GM18511 (cell line): ENCODE results near the gene LIG3.
"Not testable (repeated sequence)": the region's sequence is repeated elsewhere in the genome, so short reads cannot be mapped to it uniquely, and the experiment has no call there.

Experiments used
- ATAC-seq: cut with Tn5 transposase; IDR thresholded peaks from one replicate; pipeline ENCODE4 v1.9.1; 2021; ENCODE audit warnings: mild to moderate bottlenecking, moderate library complexity; ENCODE audit not compliant: unreplicated experiment

The LIG3 gene

DNA sequence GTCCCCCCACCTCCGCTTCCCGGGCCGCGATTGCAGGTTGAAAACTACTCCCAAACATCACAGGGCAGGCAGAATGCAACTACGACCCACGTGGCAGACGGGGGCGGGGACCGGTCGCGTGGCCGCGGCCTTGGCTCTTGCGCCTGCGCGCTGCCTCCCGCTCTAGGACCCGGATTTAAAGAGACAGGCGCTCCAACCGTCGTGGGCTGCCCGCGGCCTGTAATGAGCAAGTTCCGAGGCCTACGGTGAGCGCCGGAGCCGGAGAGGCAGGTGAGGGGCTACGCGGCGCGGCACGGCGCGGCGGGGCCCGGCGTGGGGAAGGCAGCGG, at the start of gene LIG3:
Gene LIG3, plus strand, starts transcription at position 160 of the 328 bp plus-strand sequence. CDS start 2,494 bp downstream, outside the sequence.
- peak; percentile 86 for ATAC-seq

DNA sequence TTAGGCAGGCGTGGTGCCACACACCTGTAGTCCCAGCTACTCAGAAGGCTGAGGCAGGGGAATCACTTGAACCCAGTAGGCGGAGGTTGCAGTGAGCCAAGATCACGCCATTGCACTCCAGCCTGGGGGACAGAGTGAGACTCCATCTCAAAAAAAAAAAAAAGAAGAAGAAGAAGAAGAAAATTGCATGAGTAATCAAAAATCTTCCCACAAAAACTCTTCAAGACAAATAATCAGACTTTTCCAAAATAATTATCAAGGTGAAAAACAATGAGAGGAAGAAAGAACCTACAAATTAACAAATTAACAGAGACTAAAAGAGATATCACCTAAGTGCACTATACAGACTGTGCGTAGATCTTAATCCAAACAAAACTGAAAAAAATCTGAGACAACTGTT, 29.5 kb upstream of the LIG3 start:
- not testable (repeated sequence) for ATAC-seq

DNA sequence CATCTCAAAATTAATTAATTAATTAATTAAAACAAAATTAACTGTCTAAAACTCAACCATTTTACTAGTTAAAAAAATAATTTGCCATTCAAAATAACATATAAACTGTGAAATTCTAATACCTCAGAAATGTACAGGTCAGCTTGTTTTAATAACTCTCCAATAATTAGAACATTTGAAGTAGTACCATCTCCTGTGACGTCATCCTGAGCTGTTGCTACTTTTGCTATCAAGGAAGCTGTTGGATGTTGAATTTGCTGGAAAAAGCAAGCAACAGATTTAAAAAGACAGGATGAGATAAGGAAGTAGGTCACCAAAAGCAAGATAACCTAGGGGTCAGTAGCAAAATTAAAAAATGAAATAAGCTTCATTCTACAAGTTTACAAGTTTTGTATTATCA, 21.9 kb upstream of the LIG3 start:
- no peak for ATAC-seq

DNA sequence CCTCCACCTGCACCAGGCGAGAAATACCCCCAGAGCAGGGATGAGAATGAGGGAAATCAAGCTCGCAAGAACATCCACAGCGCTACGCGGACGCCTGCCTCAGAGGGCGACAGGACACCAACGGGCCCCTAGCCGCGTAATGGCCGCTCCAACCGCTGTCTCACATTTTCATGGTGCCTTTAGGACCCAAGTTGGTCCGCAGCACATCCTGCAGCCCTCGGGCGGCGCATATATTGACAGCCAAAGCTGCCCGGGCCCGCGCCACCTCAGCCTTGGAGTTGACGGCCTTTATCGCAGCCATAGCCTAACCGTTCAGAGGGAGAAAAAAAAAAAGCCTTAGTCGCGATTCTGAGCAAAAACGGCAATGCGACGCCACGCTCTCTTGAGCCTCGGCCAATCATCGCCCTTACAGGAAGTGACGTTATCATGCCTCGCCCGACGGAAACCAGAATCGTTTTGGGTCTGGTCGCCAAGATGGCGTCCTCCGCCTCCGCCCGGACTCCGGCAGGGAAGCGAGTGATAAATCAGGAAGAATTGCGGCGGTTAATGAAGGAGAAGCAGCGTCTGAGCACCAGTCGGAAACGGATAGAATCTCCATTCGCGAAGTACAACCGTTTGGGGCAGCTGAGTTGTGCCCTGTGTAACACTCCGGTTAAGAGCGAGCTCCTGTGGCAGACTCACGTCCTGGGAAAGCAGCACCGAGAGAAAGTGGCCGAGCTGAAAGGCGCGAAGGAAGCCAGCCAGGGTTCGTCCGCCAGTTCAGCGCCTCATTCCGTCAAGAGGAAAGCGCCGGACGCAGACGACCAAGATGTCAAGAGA, 19.0 kb upstream of the LIG3 start, which contains the start of the genes CCT6B and ZNF830:
Gene CCT6B, minus strand, starts transcription at position 368 of the 819 bp plus-strand sequence. Its CDS starts 67 bp downstream, at position 301.
Gene ZNF830, plus strand, starts transcription at position 448 of the 819 bp plus-strand sequence. Its CDS starts 27 bp downstream, at position 475.
- peak; percentile 92 for ATAC-seq

DNA sequence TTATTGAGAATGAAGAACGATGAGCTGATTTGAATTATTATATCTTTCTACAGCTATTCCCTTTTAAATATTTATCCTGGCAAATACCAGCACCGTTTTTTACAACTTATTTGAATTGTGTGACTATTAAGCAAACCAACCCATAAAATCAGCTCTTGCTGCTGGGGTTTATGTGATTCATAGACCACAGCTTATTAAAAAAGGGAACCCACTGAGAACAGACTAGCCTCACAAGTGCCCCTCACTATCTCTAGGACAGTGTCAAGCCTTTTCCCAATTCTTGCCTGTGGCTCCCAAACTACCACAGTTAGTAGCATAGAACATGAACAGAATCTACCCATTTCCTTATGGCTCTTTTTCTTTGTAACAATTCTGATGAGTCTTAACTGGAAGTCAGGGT, 6.1 kb upstream of the LIG3 start:
- no peak for ATAC-seq

DNA sequence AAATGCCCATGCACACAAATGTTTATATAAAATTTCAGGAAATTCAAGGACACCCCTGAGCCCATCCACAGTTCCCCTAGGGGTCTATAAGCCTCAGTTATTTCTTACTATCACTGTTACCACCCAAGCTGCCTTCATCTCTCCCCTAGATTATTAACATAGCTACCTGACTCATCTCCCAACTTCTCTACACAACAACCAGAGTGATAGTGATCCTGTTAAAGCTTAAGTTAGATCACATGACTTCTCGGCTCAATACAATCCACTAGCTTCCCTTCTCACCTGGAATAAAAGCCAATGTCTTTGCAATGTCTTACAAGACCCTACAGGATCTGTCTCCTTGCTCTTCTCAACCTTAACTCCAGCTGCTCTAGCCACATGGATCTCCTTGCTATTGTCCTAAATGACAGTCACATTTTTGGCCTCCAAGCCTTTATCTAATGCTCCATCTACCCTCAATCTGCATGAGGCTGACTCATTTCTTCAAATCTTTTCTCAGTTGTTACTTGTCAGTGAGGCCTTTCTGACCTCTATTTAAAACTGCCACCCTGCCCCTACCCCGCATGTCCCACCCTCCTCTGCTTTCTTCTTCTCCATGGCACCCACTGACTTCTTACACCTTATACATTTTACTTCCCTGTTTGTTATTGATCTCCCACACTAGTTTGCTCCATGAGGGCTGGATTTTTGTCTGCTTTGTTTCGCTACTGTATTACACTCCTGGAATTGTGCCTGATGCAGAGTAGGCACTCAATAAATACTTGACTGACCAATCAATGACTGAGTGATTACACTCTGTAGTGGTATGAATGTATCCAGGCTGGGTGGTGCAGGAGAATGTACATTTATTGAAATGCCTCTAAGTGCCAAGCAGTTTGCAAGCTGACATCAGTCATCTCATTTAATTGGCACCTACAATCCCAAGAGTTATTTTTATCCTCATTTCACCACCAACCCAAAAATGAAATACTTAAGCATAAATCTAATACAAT, 5.2 kb upstream of the LIG3 start:
- ATAC-seq = no peak

DNA sequence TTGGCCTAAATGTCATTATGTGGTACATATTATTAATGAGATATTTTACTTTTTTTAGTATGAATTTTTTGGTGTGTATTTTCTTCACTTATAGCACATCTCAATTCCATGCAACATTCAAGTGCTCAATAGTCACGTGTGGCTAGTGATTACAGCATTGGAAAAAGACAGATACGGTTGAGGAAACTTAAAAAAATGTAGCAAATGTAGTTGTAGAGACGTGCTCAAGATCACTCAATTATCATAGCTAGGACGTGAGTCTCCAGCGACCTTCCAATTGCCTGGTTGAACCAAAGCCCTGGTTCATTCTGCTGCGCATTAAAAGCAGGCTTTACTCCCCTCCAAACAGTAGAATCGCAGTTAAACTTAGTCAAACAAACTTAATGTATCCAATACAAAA, 1.2 kb upstream of the LIG3 start:
- ATAC-seq = no peak

DNA sequence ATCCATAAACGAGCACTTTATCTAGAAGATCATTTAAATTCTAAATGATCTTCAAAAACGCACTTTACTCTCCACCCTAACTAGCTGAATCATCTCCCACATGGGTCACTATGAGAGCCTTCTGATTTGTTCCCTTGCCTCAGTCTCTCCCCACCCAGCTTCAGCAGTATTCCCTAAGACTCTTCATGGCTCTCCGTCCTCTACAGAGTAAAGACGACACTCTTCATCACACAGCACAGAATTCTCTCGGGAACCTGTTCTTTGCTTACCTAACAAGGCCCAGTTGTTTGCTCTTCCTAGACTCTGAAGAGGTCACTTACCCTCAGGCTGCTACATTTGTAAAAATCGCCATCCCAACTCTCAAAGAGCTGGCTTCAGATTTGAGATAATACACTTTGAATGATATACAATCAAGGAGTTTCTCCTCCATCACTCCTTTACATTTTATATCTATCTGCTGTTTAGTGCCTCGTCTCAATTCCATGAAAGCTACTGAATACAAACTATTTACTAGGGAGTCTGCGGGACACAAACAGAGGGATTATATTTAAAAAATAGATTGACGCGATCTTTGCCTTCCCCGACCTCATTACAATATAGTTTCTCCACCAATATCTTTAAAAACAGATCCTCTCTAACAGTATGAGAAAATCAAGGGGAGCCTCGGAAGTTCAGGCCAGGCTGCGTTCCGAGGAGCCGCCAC, 511 bp upstream of the LIG3 start:
- ATAC-seq = no peak

DNA sequence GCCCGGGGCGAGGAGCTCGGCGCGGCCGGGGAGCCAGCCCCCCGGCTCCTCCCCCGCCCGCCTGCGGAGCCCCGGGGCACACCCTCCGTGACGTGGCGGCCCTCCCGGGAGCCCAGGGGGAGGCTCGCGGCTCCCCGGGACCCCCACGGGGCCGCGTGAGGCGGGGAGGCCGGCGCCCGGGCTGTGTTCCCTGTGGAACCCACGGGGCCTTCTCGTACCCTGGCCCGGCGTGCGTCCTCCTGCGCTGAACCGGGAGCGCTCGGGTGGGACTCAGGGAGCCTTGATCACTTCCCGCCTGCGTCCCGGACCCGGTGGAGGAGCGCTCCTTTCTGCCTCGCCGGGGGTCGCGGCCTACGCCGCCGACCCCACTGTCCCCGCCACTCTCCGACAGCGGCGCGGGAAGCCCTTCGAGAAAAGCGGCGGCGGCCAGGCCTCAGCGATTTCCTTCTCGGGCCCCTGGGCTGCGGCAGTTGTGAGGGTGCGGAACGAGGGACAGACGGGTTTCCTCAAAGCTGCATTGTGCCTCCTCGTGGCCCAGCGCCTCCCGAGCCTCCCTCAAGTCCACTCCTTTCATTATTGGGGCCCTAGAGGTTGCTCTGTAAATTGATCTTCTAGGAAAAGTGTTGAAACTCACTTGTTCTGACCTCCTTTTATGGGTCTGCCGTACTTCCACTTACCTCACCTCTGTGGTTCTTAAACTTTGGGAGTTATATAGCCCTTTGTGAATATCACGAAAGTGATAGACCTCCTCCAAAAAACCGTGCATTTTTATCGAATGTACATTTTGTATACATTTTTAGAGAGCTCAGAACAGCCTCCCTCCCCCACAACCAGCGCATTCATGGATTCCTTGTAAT, 597 bp downstream of the LIG3 start:
- ATAC-seq = peak; percentile 87

DNA sequence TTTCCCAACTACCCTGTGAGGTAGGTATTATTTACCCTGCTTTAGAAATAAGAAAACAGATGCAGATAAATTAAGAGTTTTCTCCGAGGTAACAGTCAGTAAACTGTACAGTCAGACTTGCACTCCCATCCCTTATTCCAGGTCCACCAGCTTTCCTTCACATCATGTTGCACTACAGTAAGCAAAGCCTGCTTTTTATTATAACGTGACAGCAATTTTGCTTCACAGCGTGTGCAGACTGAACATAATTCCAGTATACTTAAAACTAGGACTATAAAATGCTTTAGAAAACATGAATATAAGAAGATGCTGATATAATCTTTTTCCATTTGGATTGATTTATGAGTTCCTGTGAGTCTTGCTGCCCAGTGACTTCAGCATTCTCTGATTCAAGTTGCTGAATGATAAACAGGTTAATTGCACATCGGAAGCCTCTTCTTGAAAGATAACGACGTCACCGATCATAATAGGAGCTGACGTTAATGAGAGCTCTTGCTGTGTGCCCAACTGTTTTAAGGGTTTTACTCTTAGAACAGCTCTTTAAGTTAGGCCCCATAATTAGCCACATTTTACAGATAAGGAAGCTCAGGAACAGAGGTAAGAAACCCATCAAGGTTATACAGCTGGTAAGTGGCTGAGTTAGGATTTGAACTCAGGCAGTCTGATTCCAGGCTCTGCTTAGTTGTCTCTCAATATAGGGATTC, 1.4 kb downstream of the LIG3 start:
- ATAC-seq = no peak

DNA sequence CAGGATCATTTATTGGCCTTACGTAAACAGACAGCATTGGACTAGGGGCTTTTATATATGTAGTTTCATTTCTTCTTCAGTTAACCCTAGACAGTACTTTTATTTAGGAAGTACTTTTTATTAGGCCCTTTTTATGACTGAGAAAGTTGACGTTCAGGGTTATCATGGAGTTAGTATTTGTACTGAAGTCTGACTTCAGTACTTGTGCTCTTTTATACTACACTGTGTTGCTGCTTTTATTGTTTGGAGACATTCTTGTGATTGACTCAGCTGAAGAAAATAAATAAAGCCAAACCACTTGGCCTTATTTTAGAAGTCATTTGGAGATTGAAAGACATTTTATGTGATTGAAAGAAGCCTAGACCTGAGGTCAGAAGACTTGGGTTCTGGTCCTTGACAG, 6.9 kb downstream of the LIG3 start:
- ATAC-seq = no peak

DNA sequence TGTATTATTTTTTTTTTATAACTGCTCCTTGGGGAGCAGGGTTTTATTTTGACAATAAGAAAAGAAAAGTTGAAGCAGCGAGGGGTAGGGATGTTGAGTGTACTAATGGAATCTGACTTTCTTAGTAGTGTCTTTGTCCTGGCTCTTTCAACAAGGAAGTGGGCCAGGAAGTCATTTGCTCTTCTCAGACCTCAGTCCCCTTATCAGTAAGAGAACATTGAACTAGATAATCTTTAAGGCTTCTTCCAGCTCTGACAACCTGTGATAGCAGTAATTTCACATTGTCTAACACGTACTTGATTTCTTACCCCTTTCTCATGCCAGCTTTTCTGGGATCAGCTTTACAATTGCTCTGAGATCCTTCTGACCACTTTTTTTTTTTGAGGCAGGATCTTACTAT, 8.3 kb downstream of the LIG3 start:
- no peak for ATAC-seq

DNA sequence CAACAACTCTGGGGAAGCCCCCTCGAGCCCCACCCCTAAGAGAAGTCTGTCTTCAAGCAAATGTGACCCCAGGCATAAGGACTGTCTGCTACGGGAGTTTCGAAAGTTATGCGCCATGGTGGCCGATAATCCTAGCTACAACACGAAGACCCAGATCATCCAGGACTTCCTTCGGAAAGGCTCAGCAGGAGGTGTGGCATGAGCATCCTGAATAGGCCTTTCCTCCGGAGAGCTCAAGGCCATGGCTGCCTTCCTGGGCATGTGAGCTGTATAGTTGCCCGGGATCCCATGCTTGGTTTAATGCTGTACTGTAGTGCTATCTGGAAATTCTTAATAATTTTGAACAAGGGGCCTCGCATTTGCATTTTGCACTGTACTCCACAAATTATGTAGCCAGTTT, 9.2 kb downstream of the LIG3 start:
- ATAC-seq = no peak

DNA sequence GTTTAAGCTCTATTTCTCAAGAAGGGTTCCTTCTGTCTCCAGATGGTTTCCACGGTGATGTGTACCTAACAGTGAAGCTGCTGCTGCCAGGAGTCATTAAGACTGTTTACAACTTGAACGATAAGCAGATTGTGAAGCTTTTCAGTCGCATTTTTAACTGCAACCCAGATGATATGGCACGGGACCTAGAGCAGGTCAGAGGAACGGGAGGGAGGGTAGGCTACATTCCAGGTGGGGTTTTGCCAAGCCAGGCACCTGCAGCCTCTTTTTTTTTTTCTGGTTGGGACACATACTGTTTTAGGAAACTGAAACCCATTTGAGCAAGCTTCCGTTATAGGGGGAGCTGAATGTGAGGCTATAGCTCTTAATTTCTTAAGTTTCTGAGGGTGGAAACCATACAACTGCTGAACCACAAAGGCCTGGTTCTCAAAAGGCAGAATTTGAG, 10.6 kb downstream of the LIG3 start:
- ATAC-seq = no peak

DNA sequence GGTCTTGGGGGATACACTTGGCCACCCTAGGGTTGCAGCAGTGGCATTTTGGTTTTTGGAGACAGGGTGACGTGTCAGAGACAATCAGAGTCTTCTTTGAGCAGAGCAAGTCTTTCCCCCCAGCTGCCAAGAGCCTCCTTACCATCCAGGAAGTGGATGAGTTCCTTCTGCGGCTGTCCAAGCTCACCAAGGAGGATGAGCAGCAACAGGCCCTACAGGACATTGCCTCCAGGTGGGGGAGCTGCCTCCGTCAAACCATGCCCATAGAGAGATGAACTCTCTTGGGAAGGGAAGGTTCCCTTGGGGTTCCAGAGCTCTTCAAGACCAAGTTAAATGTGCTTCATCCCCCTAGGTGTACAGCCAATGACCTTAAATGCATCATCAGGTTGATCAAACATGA, 11.3 kb downstream of the LIG3 start:
- no peak for ATAC-seq

DNA sequence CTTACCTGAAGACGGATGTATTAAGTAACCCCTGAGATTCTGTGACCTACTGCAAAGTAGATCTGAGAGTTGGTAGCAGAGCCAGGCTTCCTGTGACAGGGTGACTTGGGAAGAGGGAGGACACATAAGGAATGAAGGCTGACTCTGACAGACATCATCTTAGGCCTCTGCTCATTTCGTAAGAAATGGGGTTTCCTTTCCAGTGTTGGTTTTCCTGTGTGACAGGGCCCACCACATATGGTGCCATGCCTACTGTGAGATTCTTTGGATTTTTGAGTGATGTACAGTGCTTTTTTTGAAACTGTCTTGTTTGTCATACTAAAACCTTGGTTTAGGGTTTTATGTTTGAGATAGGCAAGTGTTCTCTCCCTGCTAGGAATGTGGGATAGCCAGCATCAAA, 12.7 kb downstream of the LIG3 start:
- ATAC-seq = no peak

DNA sequence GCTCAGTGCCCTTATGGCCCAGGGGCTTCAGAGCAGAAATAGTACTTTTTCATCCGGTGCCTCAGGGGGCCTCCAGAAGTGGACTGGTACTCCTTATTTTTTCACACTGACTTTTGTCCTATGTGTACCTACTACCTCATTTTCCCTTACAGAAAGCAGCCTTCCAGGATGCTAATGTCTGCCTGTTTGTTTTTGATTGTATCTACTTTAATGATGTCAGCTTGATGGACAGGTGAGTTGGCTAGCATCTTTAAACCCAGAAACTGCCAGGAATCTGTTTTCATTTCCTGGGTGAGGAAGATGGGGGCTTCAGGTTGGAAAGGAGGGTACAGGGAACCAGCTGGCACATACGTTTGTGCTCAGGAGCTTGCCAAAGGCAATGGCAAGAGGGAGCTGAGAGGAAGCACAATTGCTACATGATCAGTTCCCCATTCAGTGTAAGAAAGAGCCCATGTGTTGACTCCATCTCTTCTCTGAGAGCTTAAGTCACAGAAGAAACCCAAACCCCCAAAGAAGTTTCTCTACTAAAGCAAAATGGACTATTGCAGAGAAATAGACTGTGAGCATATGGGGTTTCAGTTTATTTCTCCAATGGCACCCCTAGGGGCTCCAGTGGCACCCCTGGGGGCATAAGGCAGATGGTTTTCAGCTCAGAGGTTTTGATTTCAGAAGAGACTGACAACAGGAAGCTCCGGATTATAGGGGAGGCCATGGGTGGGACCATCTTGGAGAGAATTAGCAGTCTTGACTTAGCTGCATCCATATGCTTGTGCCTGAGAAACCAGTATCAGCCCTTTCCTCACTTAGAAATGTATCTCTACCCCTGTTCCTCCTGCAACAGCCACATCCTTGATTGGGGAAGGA, 16.3 kb downstream of the LIG3 start:
- no peak for ATAC-seq

DNA sequence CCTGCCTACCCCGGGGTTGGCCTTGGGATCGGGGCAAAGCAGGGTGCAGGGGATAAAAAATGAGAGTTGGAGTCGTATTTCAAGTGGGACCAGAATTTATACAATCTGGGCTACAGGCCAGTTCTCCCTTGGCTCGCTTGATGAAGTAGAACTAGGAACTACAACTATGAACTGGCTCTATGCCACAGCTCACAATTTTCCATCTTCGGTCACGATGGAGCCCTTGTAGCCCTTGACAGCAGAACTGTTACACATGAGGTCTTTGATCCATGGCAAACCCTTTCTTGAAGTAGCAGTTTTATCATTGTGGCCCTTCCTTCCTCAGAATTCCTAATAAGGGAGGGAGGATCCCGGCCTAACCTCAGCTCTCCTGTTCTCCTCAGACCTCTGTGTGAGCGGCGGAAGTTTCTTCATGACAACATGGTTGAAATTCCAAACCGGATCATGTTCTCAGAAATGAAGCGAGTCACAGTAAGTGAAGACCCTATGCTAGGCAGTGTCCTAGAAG, 17.1 kb downstream of the LIG3 start:
- ATAC-seq = no peak
